Skeletal muscle satellite cell (primary cell): ENCODE results near the gene SMKR1.
"Not testable (repeated sequence)": the region's sequence is repeated elsewhere in the genome, so short reads cannot be mapped to it uniquely, and the experiment has no call there.

Experiments
- H3K27me3 ChIP-seq: 2 replicates; pipeline ENCODE4 v1.7.0; 2013; ENCODE audit warnings: low read length; ENCODE audit not compliant: control insufficient read depth, insufficient read depth
- H3K36me3 ChIP-seq: 2 replicates; pipeline ENCODE4 v1.7.0; 2013; ENCODE audit warnings: mild to moderate bottlenecking, control low read depth, low read length; ENCODE audit not compliant: insufficient read depth
- H3K4me1 ChIP-seq: 2 replicates; pipeline ENCODE4 v1.7.0; 2013; ENCODE audit warnings: low read length; ENCODE audit not compliant: control insufficient read depth, insufficient read depth
- H3K4me2 ChIP-seq: 2 replicates; pipeline ENCODE4 v1.7.0; 2013; ENCODE audit warnings: mild to moderate bottlenecking, low read length
- H3K4me3 ChIP-seq: 2 replicates; pipeline ENCODE4 v1.7.0; 2013; ENCODE audit warnings: low read length
- H3K9ac ChIP-seq: 2 replicates; pipeline ENCODE4 v1.7.0; 2013; ENCODE audit warnings: mild to moderate bottlenecking, low read depth, low read length, moderate library complexity
- H3K9me3 ChIP-seq: replicated peaks from 2 replicates; pipeline ENCODE4 v1.7.0; 2013; ENCODE audit warnings: mild to moderate bottlenecking, control low read depth, low read length

Gene SMKR1

DNA sequence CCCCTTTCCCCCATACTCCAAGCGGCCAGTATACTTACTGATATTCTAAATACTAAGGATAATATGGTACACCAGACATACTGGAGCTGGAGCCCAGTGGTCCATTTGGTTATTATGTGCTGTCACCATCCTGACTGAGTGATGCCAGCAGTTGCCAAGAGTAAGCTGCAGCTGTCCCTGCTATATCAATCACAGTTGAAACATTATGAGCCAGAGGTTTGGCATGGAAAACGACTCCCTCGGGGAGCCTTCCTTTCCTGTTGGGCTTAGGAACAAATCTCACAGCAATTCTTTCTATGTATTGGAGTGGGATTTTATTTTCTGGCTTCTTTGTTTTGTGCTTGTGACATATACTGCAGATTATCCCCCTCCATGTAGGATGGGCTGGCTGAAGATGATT lies 35.5 kb upstream of the SMKR1 start:
- Histone ChIP-seq H3K36me3 (peaks cover 56% of the 10 kb centered on the region), H3K27me3 (no peaks in the 10 kb centered on the region), H3K4me2 (no peak overlapping the region), H3K4me1 (peaks cover 25% of the 10 kb centered on the region), H3K4me3 (no peak overlapping the region), H3K9me3 (no peaks in the 10 kb centered on the region), H3K9ac (no peak overlapping the region)

DNA sequence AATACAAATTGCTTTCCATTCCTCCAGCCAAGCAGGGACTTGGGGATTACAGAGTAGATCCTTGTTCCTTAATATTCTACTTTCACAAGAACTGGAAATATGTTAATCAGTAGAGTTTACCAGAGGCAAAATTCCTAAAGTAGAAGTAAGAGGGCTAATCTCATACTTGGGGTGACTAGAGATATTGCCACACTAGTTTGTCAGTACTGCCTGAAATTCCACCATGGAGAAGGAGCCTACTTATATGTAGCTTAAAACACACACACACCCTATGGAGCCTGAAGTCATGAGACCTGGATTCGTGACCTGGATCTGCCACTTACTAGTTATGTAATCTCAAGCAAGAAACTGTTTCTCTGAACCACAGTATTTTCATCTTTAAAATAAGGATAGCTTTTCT lies 34.2 kb upstream of the SMKR1 start:
- no peak overlapping the region for H3K4me2 ChIP-seq
- no peak overlapping the region for H3K9ac ChIP-seq
- H3K4me1 ChIP-seq, result peaks cover 25% of the 10 kb centered on the region
- no peak overlapping the region for H3K4me3 ChIP-seq
- H3K27me3 ChIP-seq, result no peaks in the 10 kb centered on the region
- peaks cover 43% of the 10 kb centered on the region for H3K36me3 ChIP-seq
- H3K9me3 ChIP-seq, result no peaks in the 10 kb centered on the region

GRCh38 chr7:129468547-129468946 lies 33.8 kb upstream of the SMKR1 start:
- Histone ChIP-seq H3K4me3 (no peak overlapping the region), H3K9me3 (no peaks in the 10 kb centered on the region), H3K4me1 (peaks cover 25% of the 10 kb centered on the region), H3K9ac (no peak overlapping the region), H3K36me3 (peaks cover 40% of the 10 kb centered on the region), H3K4me2 (no peak overlapping the region), H3K27me3 (no peaks in the 10 kb centered on the region)

GRCh38 chr7:129469930-129470329 lies 32.4 kb upstream of the SMKR1 start:
- H3K4me2 ChIP-seq, result no peak overlapping the region
- no peak overlapping the region for H3K9ac ChIP-seq
- peaks cover 32% of the 10 kb centered on the region for H3K36me3 ChIP-seq
- no peak overlapping the region for H3K4me3 ChIP-seq
- no peaks in the 10 kb centered on the region for H3K27me3 ChIP-seq
- no peaks in the 10 kb centered on the region for H3K9me3 ChIP-seq
- H3K4me1 ChIP-seq, result peaks cover 25% of the 10 kb centered on the region

DNA sequence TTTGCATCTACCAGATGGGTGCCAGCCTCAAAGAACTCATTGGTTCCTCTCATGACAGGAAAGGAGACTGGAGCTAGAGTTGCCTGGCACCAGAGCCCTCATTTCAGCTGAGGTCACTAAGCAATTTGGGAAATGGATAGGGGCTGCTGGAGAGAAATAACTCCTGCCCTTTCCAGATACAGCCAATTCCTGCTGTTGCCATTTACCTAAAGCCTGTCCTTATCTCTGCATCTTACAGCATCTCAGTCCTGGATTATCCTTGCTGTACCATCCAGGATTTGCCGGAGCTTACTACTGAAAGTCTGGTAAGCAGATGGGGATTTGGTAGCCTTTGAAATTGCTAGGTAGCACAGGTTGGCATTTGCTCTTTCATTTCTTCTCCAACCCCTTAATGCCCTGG lies 31.9 kb upstream of the SMKR1 start:
- no peaks in the 10 kb centered on the region for H3K27me3 ChIP-seq
- H3K9me3 ChIP-seq, result no peaks in the 10 kb centered on the region
- peaks cover 25% of the 10 kb centered on the region for H3K4me1 ChIP-seq
- no peak overlapping the region for H3K4me3 ChIP-seq
- peaks cover 32% of the 10 kb centered on the region for H3K36me3 ChIP-seq
- H3K4me2 ChIP-seq, result no peak overlapping the region
- H3K9ac ChIP-seq, result no peak overlapping the region

DNA sequence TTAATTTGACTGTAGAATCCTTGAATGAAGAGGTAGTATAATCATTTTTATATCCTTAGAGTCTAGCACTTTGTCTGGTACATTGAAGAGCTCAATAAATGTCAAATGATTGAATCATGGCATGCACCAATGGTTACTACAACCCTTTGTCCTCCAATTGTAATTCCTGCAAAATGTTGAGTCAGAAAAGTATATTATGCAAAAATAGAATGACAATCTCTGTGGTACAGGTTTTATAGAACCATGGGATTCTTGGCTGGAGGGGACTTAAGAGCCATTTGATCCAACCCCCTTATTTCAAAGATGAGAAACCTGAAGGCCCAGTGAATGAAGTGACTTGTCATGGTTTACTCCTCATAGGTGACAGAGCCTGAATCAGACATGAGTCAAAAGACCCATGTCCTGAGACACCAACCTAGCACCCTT lies 30.9 kb upstream of the SMKR1 start:
- Histone ChIP-seq H3K36me3 (peaks cover 26% of the 10 kb centered on the region), H3K4me3 (no peak overlapping the region), H3K4me2 (no peak overlapping the region), H3K9me3 (no peaks in the 10 kb centered on the region), H3K27me3 (no peaks in the 10 kb centered on the region), H3K4me1 (peaks cover 23% of the 10 kb centered on the region), H3K9ac (no peak overlapping the region)

DNA sequence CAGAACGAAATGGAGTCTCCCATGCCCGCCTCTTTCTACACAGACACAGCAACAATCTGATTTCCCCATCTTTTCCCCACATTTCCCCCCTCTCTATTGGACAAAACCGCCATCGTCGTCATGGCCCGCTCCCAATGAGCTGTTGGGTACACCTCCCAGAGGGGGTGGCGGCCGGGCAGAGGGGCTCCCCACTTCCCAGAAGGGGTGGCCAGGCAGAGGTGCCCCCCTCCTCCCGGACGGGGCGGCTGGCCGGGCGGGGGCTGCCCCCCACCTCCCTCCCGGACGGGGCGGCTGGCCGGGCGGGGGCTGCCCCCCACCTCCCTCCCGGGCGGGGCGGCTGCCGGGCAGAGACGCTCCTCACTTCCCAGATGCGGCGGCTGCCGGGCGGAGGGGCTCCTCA lies 26.4 kb upstream of the SMKR1 start:
- H3K36me3 ChIP-seq, H3K4me1 ChIP-seq, H3K27me3 ChIP-seq, H3K9me3 ChIP-seq, H3K4me2 ChIP-seq, H3K4me3 ChIP-seq, H3K9ac ChIP-seq: not testable (repeated sequence)

- not testable (repeated sequence) for H3K4me3 ChIP-seq, H3K27me3 ChIP-seq, H3K9me3 ChIP-seq, H3K4me1 ChIP-seq, H3K36me3 ChIP-seq, H3K9ac ChIP-seq, H3K4me2 ChIP-seq
Measured at GRCh38 chr7:129476398-129476797, 25.9 kb upstream of the SMKR1 start.

- no peak overlapping the region for H3K4me3 ChIP-seq
- H3K4me1 ChIP-seq, result no peaks in the 10 kb centered on the region
- H3K4me2 ChIP-seq, result no peak overlapping the region
- no peak overlapping the region for H3K9ac ChIP-seq
- H3K9me3 ChIP-seq, result no peaks in the 10 kb centered on the region
- H3K36me3 ChIP-seq, result peaks cover 13% of the 10 kb centered on the region
- H3K27me3 ChIP-seq, result no peaks in the 10 kb centered on the region
Measured at GRCh38 chr7:129479831-129480230, 22.5 kb upstream of the SMKR1 start.

DNA sequence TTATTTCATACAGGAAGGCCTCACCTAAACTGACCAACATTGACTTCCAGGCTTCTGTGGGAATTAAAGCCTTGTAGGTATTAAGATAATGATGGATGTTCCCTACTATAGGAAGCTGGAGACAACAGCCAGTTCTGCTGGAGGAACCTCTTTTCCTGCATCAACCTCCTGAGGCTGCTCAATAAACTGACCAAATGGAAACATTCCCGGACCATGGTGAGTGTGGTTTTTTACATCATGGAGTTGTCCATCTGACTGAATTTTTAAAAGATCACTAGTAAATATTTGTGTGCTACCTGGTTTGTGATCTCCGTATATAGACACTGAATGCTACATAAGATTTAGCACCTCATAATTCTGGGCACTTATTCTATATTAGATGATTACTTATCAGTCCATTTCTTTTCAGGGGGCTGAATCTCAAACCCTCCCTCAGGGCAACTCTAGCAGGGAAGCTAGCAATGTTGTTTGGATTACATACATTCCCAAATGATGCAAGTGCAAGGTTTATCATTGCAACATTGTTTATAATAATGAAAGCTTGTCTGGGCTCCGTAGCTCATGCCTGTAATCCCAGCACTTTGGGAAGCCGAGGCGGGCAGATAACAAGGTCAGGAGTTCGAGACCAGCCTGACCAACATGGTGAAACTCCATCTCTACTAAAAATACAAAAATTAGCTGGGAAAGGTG lies 21.5 kb upstream of the SMKR1 start:
- no peak overlapping the region for H3K4me3 ChIP-seq
- H3K9me3 ChIP-seq, result no peaks in the 10 kb centered on the region
- H3K27me3 ChIP-seq, result no peaks in the 10 kb centered on the region
- H3K4me1 ChIP-seq, result no peaks in the 10 kb centered on the region
- H3K36me3 ChIP-seq, result peaks cover 17% of the 10 kb centered on the region
- H3K4me2 ChIP-seq, result no peak overlapping the region
- H3K9ac ChIP-seq, result no peak overlapping the region

- H3K9ac ChIP-seq, H3K9me3 ChIP-seq, H3K4me3 ChIP-seq, H3K4me1 ChIP-seq, H3K4me2 ChIP-seq, H3K27me3 ChIP-seq: not testable (repeated sequence)
- H3K36me3 ChIP-seq, result peaks cover 17% of the 10 kb centered on the region
Measured at GRCh38 chr7:129481376-129481775, 21.0 kb upstream of the SMKR1 start.

GRCh38 chr7:129482781-129483180 lies 19.6 kb upstream of the SMKR1 start:
- H3K4me3 ChIP-seq, result no peak overlapping the region
- no peaks in the 10 kb centered on the region for H3K9me3 ChIP-seq
- H3K4me1 ChIP-seq, result no peaks in the 10 kb centered on the region
- H3K36me3 ChIP-seq, result peaks cover 21% of the 10 kb centered on the region
- H3K27me3 ChIP-seq, result no peaks in the 10 kb centered on the region
- no peak overlapping the region for H3K4me2 ChIP-seq
- no peak overlapping the region for H3K9ac ChIP-seq
